NCI-H1417 (cell line): ENCODE measurements around the gene ELMO1.
A peak's percentile ranks its signal among the peaks of the same experiment; 100 is the strongest.

ENCODE experiments used
- DNase-seq, 3 experiments: peaks; one replicate each; lab custom pipeline; 2025; lab: John Stamatoyannopoulos, UW

Gene ELMO1

GRCh38 chr7:37015353-37016034, 433.2 kb downstream of the ELMO1 start:
- no peak for DNase-seq

GRCh38 chr7:37013771-37014170, 434.9 kb downstream of the ELMO1 start:
- no peak for DNase-seq

GRCh38 chr7:37011151-37011890, 437.3 kb downstream of the ELMO1 start:
- DNase-seq = no peak

- DNase-seq = peak in 1 of 3 experiments; percentile 32
Observed at GRCh38 chr7:37009125-37009675, 439.5 kb downstream of the ELMO1 start.

GRCh38 chr7:37007691-37008090, 441.0 kb downstream of the ELMO1 start:
- DNase-seq = no peak

GRCh38 chr7:37007268-37007667, 441.4 kb downstream of the ELMO1 start:
- no peak for DNase-seq

GRCh38 chr7:37006764-37007163, 441.9 kb downstream of the ELMO1 start:
- DNase-seq = no peak

GRCh38 chr7:37000511-37000910, 448.2 kb downstream of the ELMO1 start:
- no peak for DNase-seq

- no peak for DNase-seq
Observed at GRCh38 chr7:36999626-37000485, 448.8 kb downstream of the ELMO1 start.

- DNase-seq = no peak
Observed at GRCh38 chr7:36995776-36996175, 452.9 kb downstream of the ELMO1 start.

GRCh38 chr7:36994456-36995112, 454.1 kb downstream of the ELMO1 start:
- DNase-seq = no peak

GRCh38 chr7:36986948-36987724, 461.5 kb downstream of the ELMO1 start:
- peak; percentile 33 to 85 (median 79) for DNase-seq

- peak; percentile 17 to 96 (median 90) for DNase-seq
Observed at GRCh38 chr7:36986511-36986933, 462.1 kb downstream of the ELMO1 start.

- DNase-seq = peak in 2 of 3 experiments; percentile 84 to 96
Observed at GRCh38 chr7:36985866-36986400, 462.7 kb downstream of the ELMO1 start.

- DNase-seq = peak; percentile 53 to 92 (median 69)
Observed at GRCh38 chr7:36985316-36985715, 463.3 kb downstream of the ELMO1 start.

GRCh38 chr7:36984710-36985312, 463.9 kb downstream of the ELMO1 start:
- peak; percentile 53 to 92 (median 60) for DNase-seq

GRCh38 chr7:36984041-36984521, 464.6 kb downstream of the ELMO1 start:
- DNase-seq = peak in 2 of 3 experiments; percentile 62 to 73

GRCh38 chr7:36982766-36983165, 465.9 kb downstream of the ELMO1 start:
- DNase-seq = peak in 2 of 3 experiments; percentile 6 to 32

- no peak for DNase-seq
Observed at GRCh38 chr7:36979810-36980248, 468.8 kb downstream of the ELMO1 start.

GRCh38 chr7:36978461-36978860, 470.2 kb downstream of the ELMO1 start:
- no peak for DNase-seq
